ENCODE measurements around the gene PLGRKT. TPM values are rescaled to one million over a fixed set of nuclear protein-coding genes. Genes with fewer than 3 reads are reported as not detected.

The PLGRKT gene
- total RNA-seq, 2 donors from 2014 or later = 21.0 to 31.1 TPM

DNA sequence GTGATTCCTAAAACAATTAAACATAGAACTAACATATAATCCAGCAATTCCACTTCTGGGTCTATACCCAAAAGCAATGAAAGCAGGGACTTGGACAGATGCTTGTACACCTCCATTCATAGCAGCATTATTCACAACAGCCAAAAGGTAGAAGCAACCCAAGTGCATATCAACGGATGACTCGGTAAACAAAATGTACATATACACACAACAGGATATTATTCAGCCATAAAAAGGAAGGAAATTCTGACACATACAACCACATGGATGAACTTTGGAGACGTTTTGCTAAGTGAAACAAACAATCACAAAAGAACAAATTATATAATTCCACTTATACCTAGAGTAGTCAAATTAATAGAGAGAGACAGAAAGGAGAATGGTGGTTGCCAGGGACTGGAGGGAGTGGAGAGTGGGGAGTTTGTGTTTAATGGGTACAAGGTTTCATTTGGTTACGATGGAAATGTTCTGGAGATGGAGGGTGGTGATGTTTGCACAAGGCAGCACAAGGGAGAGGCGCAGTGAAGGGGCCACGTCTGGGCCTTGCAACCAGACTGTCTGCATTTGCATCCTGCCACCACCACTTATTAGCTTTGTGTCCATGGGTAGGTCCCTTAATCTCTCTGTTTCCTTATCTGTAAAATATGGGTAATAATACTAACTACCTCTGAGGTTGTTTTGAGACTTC lies 61.8 kb downstream of the PLGRKT start:
- no peak overlapping the region for H3K9ac ChIP-seq (ENCODE audit: extremely low read depth, low read length, poor library complexity, severe bottlenecking)
- Mint-ChIP-seq H3K27ac (no peak overlapping the region), H3K9me3 (no peaks in the 10 kb centered on the region), H3K27me3 (ENCODE audit: insufficient read depth) (no peaks in the 10 kb centered on the region), H3K4me1 (peaks cover 6% of the 10 kb centered on the region), H3K4me3 (no peak overlapping the region), H3K36me3 (ENCODE audit: low read depth) (no peaks in the 10 kb centered on the region)
- no peaks in the 10 kb centered on the region for H3K27me3 ChIP-seq (ENCODE audit: control insufficient read depth, insufficient read depth, low read length, poor library complexity, severe bottlenecking)
- H3K9me3 ChIP-seq (ENCODE audit: control insufficient read depth, low read length) = no peaks in the 10 kb centered on the region
- H3K4me3 ChIP-seq (ENCODE audit: low read length) = no peak overlapping the region
- DNase-seq = no peak
- WGBS, 2 experiments (ENCODE audit: insufficient coverage in 1 of 2, insufficient read length in 1 of 2) = 93 to 96% methylated on average over 3 to 5 of the region's 6 CpGs
- no peak overlapping the region for H3K27ac ChIP-seq (ENCODE audit: low read depth, low read length)
- no peaks in the 10 kb centered on the region for H3K4me1 ChIP-seq (ENCODE audit: control insufficient read depth, insufficient read depth, low read length)
- TF ChIP-seq, protein P1, sequence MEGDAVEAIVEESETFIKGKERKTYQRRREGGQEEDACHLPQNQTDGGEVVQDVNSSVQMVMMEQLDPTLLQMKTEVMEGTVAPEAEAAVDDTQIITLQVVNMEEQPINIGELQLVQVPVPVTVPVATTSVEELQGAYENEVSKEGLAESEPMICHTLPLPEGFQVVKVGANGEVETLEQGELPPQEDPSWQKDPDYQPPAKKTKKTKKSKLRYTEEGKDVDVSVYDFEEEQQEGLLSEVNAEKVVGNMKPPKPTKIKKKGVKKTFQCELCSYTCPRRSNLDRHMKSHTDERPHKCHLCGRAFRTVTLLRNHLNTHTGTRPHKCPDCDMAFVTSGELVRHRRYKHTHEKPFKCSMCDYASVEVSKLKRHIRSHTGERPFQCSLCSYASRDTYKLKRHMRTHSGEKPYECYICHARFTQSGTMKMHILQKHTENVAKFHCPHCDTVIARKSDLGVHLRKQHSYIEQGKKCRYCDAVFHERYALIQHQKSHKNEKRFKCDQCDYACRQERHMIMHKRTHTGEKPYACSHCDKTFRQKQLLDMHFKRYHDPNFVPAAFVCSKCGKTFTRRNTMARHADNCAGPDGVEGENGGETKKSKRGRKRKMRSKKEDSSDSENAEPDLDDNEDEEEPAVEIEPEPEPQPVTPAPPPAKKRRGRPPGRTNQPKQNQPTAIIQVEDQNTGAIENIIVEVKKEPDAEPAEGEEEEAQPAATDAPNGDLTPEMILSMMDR (conservative IDR thresholded peaks at IDR 0.05) = no peak
- H3K36me3 ChIP-seq (ENCODE audit: control insufficient read depth, insufficient read depth, low read length) = no peaks in the 10 kb centered on the region

DNA sequence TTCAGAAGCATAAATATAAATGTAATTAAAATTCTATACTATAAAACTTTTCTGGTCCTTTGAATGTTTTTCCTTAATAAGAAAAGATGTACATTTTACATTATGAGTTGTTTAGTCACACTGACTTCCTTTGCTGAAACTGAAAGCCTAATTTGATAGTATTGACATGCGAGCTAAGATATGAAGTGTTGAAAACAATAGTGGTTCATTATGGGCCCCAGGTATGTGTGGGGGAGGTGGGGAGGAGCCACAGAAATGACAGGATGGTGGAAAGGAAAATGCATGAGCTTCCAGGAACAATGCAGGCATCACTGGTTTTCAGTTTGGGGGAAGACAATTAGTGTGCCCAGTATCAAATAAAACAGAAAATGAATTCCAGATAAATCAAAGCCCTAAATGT lies 62.6 kb downstream of the PLGRKT start:
- Mint-ChIP-seq H3K36me3 (ENCODE audit: low read depth) (no peaks in the 10 kb centered on the region), H3K4me1 (peaks cover 6% of the 10 kb centered on the region), H3K27me3 (ENCODE audit: insufficient read depth) (no peaks in the 10 kb centered on the region), H3K4me3 (no peak overlapping the region), H3K27ac (no peak overlapping the region), H3K9me3 (no peaks in the 10 kb centered on the region)
- 85 to 100% methylated on average over 1 of the region's 1 CpG for WGBS, 2 experiments (ENCODE audit: insufficient coverage in 1 of 2, insufficient read length in 1 of 2)
- H3K27ac ChIP-seq (ENCODE audit: low read depth, low read length) = no peak overlapping the region
- TF ChIP-seq, protein P1 (conservative IDR thresholded peaks at IDR 0.05) = no peak
- H3K27me3 ChIP-seq (ENCODE audit: control insufficient read depth, insufficient read depth, low read length, poor library complexity, severe bottlenecking) = no peaks in the 10 kb centered on the region
- no peak for DNase-seq
- H3K4me3 ChIP-seq (ENCODE audit: low read length) = no peak overlapping the region
- no peaks in the 10 kb centered on the region for H3K4me1 ChIP-seq (ENCODE audit: control insufficient read depth, insufficient read depth, low read length)
- H3K36me3 ChIP-seq (ENCODE audit: control insufficient read depth, insufficient read depth, low read length) = no peaks in the 10 kb centered on the region
- H3K9me3 ChIP-seq (ENCODE audit: control insufficient read depth, low read length) = no peaks in the 10 kb centered on the region
- no peak overlapping the region for H3K9ac ChIP-seq (ENCODE audit: extremely low read depth, low read length, poor library complexity, severe bottlenecking)

DNA sequence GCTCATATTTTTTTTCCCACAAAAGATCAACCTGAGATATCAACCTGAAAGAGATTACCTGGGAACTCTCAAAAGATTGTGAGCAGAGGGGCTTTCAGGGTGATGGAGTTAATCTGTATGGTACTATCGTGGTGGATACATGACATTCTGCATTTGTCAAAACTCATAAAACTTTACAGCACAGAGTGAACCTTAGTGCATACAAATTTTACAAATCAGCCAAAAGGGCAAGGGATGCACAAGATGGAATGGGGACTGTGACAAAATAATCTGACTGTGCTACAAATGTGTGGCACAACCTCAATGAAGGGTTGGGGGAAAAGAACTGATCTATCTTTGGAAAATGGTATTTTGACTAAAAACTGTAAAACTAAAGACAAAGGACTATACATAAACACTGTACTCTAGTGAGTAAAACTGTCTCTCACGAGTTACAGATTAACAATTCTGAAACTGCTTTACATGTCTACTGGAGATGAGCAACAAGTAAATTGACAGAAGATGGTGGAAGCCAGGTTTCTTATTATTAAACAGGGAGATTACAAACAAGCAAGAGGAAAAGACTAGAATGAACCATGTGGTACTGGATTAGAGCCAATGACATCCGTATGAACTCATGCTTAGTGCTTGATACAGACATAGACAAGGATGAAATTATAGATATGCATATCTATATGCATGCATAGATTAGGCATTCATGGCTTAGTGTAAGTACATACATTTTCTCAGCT lies 73.3 kb downstream of the PLGRKT start:
- Histone ChIP-seq H3K9me3 (ENCODE audit: control insufficient read depth, low read length) (no peaks in the 10 kb centered on the region), H3K4me3 (ENCODE audit: low read length) (no peak overlapping the region), H3K9ac (ENCODE audit: extremely low read depth, low read length, poor library complexity, severe bottlenecking) (no peak overlapping the region), H3K27ac (ENCODE audit: low read depth, low read length) (no peak overlapping the region), H3K4me1 (ENCODE audit: control insufficient read depth, insufficient read depth, low read length) (no peaks in the 10 kb centered on the region), H3K27me3 (ENCODE audit: control insufficient read depth, insufficient read depth, low read length, poor library complexity, severe bottlenecking) (no peaks in the 10 kb centered on the region), H3K36me3 (ENCODE audit: control insufficient read depth, insufficient read depth, low read length) (no peaks in the 10 kb centered on the region)
- Mint-ChIP-seq H3K36me3 (ENCODE audit: low read depth) (no peaks in the 10 kb centered on the region), H3K4me1 (peaks cover 2% of the 10 kb centered on the region), H3K4me3 (no peak overlapping the region), H3K27ac (no peak overlapping the region), H3K27me3 (ENCODE audit: insufficient read depth) (no peaks in the 10 kb centered on the region), H3K9me3 (peaks cover 2% of the 10 kb centered on the region)
- TF ChIP-seq, protein P1 (conservative IDR thresholded peaks at IDR 0.05) = no peak
- no peak for DNase-seq
- 88% methylated on average over 3 of the region's 3 CpGs; no CpG with 5 or more reads in 1 of the 2 experiments for WGBS, 2 experiments (ENCODE audit: insufficient coverage in 1 of 2, insufficient read length in 1 of 2)

Data from endodermal cell (in vitro differentiated cells).